Body of pancreas (tissue), 4 donors: ENCODE results near the gene SLC6A13. TPM values are rescaled to one million over a fixed set of nuclear protein-coding genes. Genes with fewer than 3 reads are reported as not detected.

Experiments used
- ATAC-seq: fragments of 150-250 bp; one replicate; pipeline ENCODE4 v1.9.1; 2016
- DNase-seq, 4 donors: peaks; one replicate each; pipeline ENCODE4 v3.0.0-alpha.2; 2019
- H3K27ac ChIP-seq, 4 donors: fragments of 200-600 bp; sonication (generic); 1 replicate in 3 of 4; 2 replicates in 1 of 4; pipeline versions ENCODE4 v1.5.1 to v1.6.1; 2016 to 2019; ENCODE audit warnings: mild to moderate bottlenecking in 1 of 4, mixed read lengths in 1 of 4, moderate library complexity in 1 of 4
- H3K27me3 ChIP-seq, 2 donors: fragments of 200-600 bp; sonication (generic); one replicate each; pipeline ENCODE4 v1.6.0; 2016; ENCODE audit warnings: mild to moderate bottlenecking in 1 of 2
- H3K36me3 ChIP-seq, 2 donors: fragments of 200-600 bp; sonication (generic); replicated peaks in 1 of 2; 2 replicates each; pipeline ENCODE4 v1.5.1; 2016; ENCODE audit warnings: low read depth in 2 of 2; ENCODE audit not compliant: insufficient read depth in 1 of 2
- H3K4me1 ChIP-seq: fragments of 200-600 bp; sonication (generic); one replicate; pipeline ENCODE4 v1.6.0; 2016
- H3K4me3 ChIP-seq, 2 donors: fragments of 200-600 bp; sonication (generic); 1 replicate in 1 of 2; 2 replicates in 1 of 2; pipeline ENCODE4 v1.5.1; 2016 to 2019
- H3K9me3 ChIP-seq, 3 donors: fragments of 200-600 bp; sonication (generic); 1 replicate in 2 of 3; 2 replicates in 1 of 3; pipeline ENCODE4 v1.5.1; 2016
- POLR2A ChIP-seq, 3 donors: fragments of 450-650 bp; IDR thresholded peaks; one replicate each; pipeline ENCODE4 v1.6.1; 2016; ENCODE audit warnings: antibody characterized with exemption in 3 of 3, mild to moderate bottlenecking in 2 of 3
- whole genome bisulfite sequencing, 2 donors: methylation state at CpG; one replicate each; pipeline ENCODE4 v1.1.5; 2017; 5-methylcytosine and 5-hydroxymethylcytosine counted together
- intact Hi-C: fragments of 100-400 bp; cut with DNase I; formaldehyde crosslinking; loops from one replicate; pipeline ENCODE4 v1.15.1; 2023
- total RNA-seq, 2 donors: library from RNA; depleted of rRNA; stranded (reverse); fragments of >200 nt; gene quantifications; one replicate each; pipeline ENCODE4 v1.1.0, GENCODE V29; 2016
- TF ChIP-seq, protein P1 (sequence below), 7 experiments: fragments of 450-650 bp in 4 of 7; fragments of 200-600 bp in 3 of 7; sonication (generic) in 3 of 7; IDR thresholded peaks; one replicate each; pipeline ENCODE4 v1.5.1; 2016 to 2019; ENCODE audit warnings: antibody characterized with exemption in 7 of 7

The SLC6A13 gene
- total RNA-seq, 2 donors from 2014 or later, result not detected

DNA sequence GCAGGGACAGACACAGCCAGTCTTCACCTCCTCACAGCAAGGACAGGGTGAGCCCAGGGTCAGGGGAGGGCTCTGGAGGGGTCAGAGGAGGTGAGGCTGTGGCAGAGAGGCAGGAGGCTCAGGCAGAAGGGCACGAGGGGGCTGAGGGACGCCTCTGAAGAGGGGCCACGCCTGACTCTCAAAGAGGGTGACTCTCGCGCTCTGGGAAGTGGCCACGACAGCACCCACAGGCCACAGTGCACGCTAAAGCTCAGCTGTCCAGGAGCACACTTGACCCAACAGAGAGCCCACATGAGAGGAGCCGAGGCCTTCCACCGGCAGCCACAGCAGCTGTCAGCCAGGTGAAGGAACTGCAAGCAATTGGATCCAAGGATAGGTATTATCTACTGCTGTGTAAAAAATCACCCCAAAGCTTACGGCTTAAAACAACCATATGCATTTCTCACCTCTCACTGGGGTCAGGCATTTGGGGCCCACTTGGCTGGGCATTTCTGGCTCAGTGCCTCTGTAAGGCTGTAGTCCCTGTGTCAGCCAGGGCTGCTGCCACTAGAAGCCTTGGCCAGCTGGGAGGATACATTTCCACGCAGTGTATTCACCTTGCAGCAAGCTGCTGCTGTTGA lies 76.5 kb downstream of the SLC6A13 start:
- DNase-seq (no peak), ATAC-seq (no peak)
- 81% methylated on average over 9 to 11 of the region's 11 CpGs for WGBS, 2 donors
- Histone ChIP-seq H3K9me3 (no peaks in the 10 kb centered on the region), H3K36me3 (no peaks in the 10 kb centered on the region), H3K27ac (no peak overlapping the region), H3K27me3 (no peaks in the 10 kb centered on the region), H3K4me3 (no peak overlapping the region), H3K4me1 (peaks cover 14% of the 10 kb centered on the region)
- intact Hi-C loops, result no loop called here
- TF ChIP-seq POLR2A (IDR thresholded peaks at IDR 0.05), result no peak
- TF ChIP-seq, protein P1, sequence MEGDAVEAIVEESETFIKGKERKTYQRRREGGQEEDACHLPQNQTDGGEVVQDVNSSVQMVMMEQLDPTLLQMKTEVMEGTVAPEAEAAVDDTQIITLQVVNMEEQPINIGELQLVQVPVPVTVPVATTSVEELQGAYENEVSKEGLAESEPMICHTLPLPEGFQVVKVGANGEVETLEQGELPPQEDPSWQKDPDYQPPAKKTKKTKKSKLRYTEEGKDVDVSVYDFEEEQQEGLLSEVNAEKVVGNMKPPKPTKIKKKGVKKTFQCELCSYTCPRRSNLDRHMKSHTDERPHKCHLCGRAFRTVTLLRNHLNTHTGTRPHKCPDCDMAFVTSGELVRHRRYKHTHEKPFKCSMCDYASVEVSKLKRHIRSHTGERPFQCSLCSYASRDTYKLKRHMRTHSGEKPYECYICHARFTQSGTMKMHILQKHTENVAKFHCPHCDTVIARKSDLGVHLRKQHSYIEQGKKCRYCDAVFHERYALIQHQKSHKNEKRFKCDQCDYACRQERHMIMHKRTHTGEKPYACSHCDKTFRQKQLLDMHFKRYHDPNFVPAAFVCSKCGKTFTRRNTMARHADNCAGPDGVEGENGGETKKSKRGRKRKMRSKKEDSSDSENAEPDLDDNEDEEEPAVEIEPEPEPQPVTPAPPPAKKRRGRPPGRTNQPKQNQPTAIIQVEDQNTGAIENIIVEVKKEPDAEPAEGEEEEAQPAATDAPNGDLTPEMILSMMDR (IDR thresholded peaks at IDR 0.05), result no peak

GRCh38 chr12:185576-185955 lies 77.1 kb downstream of the SLC6A13 start:
- ATAC-seq, result no peak
- no peak overlapping the region for H3K4me3 ChIP-seq
- TF ChIP-seq POLR2A (IDR thresholded peaks at IDR 0.05), result no peak
- TF ChIP-seq, protein P1 (IDR thresholded peaks at IDR 0.05), result no peak
- H3K9me3 ChIP-seq, result no peaks in the 10 kb centered on the region
- H3K27me3 ChIP-seq, result no peaks in the 10 kb centered on the region
- intact Hi-C loops, result no loop called here
- DNase-seq, result no peak
- H3K27ac ChIP-seq, result no peak overlapping the region
- H3K36me3 ChIP-seq, result no peaks in the 10 kb centered on the region
- 57 to 86% methylated on average over 4 to 5 of the region's 8 CpGs for WGBS, 2 donors
- peaks cover 14% of the 10 kb centered on the region for H3K4me1 ChIP-seq

DNA sequence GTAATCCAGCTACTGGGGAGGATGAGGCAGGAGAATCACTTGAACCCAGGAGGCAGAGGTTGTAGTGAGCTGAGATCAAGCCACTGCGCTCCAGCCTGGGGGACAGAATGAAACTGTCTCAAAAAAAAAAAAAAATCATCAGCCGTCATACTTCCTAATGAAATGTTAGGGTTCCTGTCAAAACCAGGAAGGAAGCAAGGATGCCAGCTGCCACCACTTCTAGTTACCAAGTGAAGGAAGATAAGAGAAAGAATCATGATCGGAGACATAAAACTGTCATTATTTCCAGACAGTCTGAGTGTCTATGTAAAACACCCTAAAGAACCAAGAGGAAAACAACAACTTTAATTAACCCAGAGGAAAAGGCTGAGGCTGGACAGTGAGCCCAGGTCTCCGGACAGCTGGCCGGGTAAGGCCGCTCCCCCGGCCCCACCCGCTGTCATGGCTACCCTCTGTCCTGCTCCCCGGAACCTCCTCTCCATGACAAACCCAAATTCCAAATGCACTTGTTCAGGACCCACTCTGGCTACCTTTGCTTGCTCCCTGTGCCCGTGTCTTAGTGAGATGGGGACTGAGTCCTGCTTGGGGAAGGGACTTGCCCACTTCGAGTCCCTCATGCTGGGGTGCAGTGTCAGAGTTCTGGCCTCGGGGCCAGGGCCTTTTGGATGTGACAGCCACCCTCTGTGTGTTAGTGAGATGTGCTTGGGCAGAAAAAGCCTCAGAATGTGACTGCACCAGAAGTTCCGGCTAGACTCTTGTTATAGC lies 77.6 kb downstream of the SLC6A13 start:
- Histone ChIP-seq H3K27me3 (no peaks in the 10 kb centered on the region), H3K9me3 (no peaks in the 10 kb centered on the region), H3K36me3 (no peaks in the 10 kb centered on the region), H3K27ac (no peak overlapping the region), H3K4me1 (peaks cover 14% of the 10 kb centered on the region), H3K4me3 (no peak overlapping the region)
- 57 to 72% methylated on average over 12 to 13 of the region's 13 CpGs for WGBS, 2 donors
- no peak for DNase-seq
- TF ChIP-seq, protein P1 (IDR thresholded peaks at IDR 0.05), result no peak
- TF ChIP-seq POLR2A (IDR thresholded peaks at IDR 0.05), result no peak
- intact Hi-C loops, result no loop called here
- no peak for ATAC-seq

DNA sequence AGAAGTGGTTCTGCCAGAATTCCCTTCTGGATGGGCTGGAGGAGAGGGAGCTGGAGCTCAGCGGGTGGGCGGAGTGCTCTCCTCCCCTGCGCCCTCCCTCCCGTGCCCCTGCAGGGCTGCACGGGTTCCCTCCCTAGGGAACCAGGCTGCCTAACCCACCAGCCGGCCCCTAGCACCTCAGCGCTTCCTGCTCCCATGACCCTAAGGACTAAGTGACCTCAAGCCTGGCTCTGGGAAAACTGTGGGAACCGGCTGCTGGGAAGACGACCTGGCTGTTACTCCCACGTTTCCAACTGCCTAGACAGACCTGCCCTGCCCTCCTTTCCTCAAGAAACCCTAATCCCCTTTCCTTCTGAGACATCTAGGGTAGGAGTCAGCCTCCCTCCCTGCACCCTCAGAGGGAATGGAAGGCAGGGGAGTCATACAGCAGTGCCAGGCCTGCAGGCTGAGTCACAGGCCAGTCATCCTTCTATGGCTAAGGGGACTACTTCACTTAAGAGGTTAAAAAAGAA lies 80.2 kb downstream of the SLC6A13 start:
- Histone ChIP-seq H3K9me3 (no peaks in the 10 kb centered on the region), H3K4me1 (no peaks in the 10 kb centered on the region), H3K4me3 (no peak overlapping the region), H3K27me3 (no peaks in the 10 kb centered on the region), H3K36me3 (no peaks in the 10 kb centered on the region), H3K27ac (no peak overlapping the region)
- TF ChIP-seq, protein P1 (IDR thresholded peaks at IDR 0.05), result no peak
- TF ChIP-seq POLR2A (IDR thresholded peaks at IDR 0.05), result no peak
- ATAC-seq (no peak), DNase-seq (no peak)
- 29 to 60% methylated on average over 1 to 10 of the region's 10 CpGs for WGBS, 2 donors
- intact Hi-C loops, result no loop called here
